ENCODE data around the gene CAPN12.
"Not testable (repeated sequence)": the region's sequence is repeated elsewhere in the genome, so short reads cannot be mapped to it uniquely, and the experiment has no call there.

CAPN12 gene, protein sequence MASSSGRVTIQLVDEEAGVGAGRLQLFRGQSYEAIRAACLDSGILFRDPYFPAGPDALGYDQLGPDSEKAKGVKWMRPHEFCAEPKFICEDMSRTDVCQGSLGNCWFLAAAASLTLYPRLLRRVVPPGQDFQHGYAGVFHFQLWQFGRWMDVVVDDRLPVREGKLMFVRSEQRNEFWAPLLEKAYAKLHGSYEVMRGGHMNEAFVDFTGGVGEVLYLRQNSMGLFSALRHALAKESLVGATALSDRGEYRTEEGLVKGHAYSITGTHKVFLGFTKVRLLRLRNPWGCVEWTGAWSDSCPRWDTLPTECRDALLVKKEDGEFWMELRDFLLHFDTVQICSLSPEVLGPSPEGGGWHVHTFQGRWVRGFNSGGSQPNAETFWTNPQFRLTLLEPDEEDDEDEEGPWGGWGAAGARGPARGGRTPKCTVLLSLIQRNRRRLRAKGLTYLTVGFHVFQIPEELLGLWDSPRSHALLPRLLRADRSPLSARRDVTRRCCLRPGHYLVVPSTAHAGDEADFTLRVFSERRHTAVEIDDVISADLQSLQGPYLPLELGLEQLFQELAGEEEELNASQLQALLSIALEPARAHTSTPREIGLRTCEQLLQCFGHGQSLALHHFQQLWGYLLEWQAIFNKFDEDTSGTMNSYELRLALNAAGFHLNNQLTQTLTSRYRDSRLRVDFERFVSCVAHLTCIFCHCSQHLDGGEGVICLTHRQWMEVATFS

GRCh38 chr19:38744298-38744681, at the start of gene CAPN12:
CAPN12 (minus strand) TSS chr19:38744474; CDS start chr19:38744165, 309 bp downstream.
- Histone ChIP-seq H3K9me3 (ENCODE audit: low read length) (no peaks in the 10 kb centered on the region), H3K27me3 (ENCODE audit: control insufficient read depth in 1 of 2, insufficient read depth in 2 of 2, low read length in 2 of 2) (no peaks in the 10 kb centered on the region), H3K27ac (ENCODE audit: low read depth, low read length) (no peak within 1 kb of the TSS), H3K9ac (ENCODE audit: low read length) (no peak within 1 kb of the TSS), H3K4me3 (ENCODE audit: low read depth in 1 of 2, low read length in 2 of 2) (no peak within 1 kb of the TSS), H3K4me1 (ENCODE audit: insufficient read depth, low read length) (no peaks in the 10 kb centered on the region), H3K36me3 (ENCODE audit: insufficient read depth, low read length) (no peaks in the 10 kb centered on the region)

DNA sequence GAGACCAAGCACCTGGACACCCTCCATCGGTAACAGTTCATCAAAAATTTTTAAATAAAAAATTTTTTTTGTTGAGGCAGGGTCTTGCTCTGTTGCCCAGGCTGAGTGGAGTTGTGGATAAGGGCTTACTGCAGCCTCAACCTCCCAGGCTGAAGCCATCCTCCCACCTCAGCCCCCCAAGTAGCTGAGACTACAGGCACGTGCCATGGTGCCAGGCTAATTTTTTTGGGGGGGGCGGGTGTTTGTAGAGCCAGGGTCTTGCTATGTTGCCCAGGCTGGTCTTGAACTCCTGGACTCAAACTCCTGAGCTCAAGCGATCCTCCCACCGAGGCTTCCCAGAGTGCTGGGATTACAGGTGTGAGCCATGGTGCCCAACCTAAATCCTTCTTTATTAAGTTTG, 49.4 kb upstream of the CAPN12 start:
- H3K4me1 ChIP-seq (ENCODE audit: insufficient read depth, low read length), result no peaks in the 10 kb centered on the region
- no peaks in the 10 kb centered on the region for H3K36me3 ChIP-seq (ENCODE audit: insufficient read depth, low read length)
- H3K9ac ChIP-seq (ENCODE audit: low read length), result no peak overlapping the region
- H3K9me3 ChIP-seq (ENCODE audit: low read length), result no peaks in the 10 kb centered on the region
- no peak overlapping the region for H3K4me3 ChIP-seq (ENCODE audit: low read depth in 1 of 2, low read length in 2 of 2)
- H3K27ac ChIP-seq (ENCODE audit: low read depth, low read length), result no peak overlapping the region
- H3K27me3 ChIP-seq (ENCODE audit: control insufficient read depth in 1 of 2, insufficient read depth in 2 of 2, low read length in 2 of 2), result no peaks in the 10 kb centered on the region

DNA sequence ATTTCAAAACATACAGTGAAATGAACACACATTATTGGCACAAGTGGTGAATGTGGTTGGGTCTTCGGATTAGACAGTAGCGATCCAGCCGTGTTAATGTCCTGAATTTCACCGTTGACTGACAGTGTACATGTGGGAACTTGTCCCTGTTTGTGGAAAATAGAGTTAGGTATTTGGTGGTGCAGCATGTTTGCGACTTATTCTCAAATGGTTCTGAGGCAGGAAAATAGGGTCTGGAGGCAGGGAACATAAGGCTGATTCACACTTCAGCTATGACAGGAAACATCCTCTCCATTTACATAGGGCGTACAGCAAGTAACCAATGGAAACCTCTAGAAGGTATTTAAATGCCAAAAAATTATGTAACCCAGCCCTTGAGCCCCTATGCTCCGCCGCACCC, 48.9 kb upstream of the CAPN12 start:
- Histone ChIP-seq H3K4me1 (ENCODE audit: insufficient read depth, low read length) (no peaks in the 10 kb centered on the region), H3K9me3 (ENCODE audit: low read length) (no peaks in the 10 kb centered on the region), H3K4me3 (ENCODE audit: low read depth in 1 of 2, low read length in 2 of 2) (no peak overlapping the region), H3K27ac (ENCODE audit: low read depth, low read length) (no peak overlapping the region), H3K9ac (ENCODE audit: low read length) (no peak overlapping the region), H3K36me3 (ENCODE audit: insufficient read depth, low read length) (no peaks in the 10 kb centered on the region), H3K27me3 (ENCODE audit: control insufficient read depth in 1 of 2, insufficient read depth in 2 of 2, low read length in 2 of 2) (no peaks in the 10 kb centered on the region)

- Histone ChIP-seq H3K4me3 (ENCODE audit: low read depth in 1 of 2, low read length in 2 of 2) (no peak overlapping the region), H3K27me3 (ENCODE audit: control insufficient read depth in 1 of 2, insufficient read depth in 2 of 2, low read length in 2 of 2) (no peaks in the 10 kb centered on the region), H3K36me3 (ENCODE audit: insufficient read depth, low read length) (no peaks in the 10 kb centered on the region), H3K27ac (ENCODE audit: low read depth, low read length) (no peak overlapping the region), H3K9me3 (ENCODE audit: low read length) (no peaks in the 10 kb centered on the region), H3K4me1 (ENCODE audit: insufficient read depth, low read length) (no peaks in the 10 kb centered on the region), H3K9ac (ENCODE audit: low read length) (no peak overlapping the region)
Observed at GRCh38 chr19:38792250-38793111, 48.2 kb upstream of the CAPN12 start.

DNA sequence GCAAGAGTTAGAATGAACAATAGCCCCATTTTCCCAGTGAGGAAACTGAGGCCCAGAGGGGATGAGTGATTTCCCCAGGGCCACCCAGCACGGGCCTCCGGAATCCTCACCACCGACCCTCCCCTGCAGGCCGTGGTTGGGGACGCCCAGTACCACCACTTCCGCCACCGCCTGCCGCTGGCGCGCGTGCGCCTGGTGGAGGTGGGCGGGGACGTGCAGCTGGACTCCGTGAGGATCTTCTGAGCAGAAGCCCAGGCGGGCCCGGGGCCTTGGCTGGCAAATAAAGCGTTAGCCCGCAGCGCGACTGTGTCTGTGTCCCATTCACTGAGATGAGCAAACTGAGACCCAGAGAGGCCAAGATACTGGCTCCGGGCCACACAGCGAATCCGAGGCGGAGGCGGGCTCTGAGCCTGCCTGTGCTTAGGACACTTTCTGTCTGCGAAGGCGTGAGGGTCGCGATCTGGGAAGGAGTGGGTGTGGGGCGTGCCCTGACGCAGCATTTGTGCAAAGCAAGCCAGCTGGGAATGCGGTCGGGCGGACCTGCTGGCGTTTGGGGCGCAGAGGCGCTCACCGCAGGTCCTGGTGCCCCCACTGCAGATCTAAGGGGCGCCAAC, 47.3 kb upstream of the CAPN12 start:
- H3K36me3 ChIP-seq (ENCODE audit: insufficient read depth, low read length); H3K4me3 ChIP-seq (ENCODE audit: low read depth in 1 of 2, low read length in 2 of 2); H3K4me1 ChIP-seq (ENCODE audit: insufficient read depth, low read length); H3K27me3 ChIP-seq (ENCODE audit: control insufficient read depth in 1 of 2, insufficient read depth in 2 of 2, low read length in 2 of 2); H3K9me3 ChIP-seq (ENCODE audit: low read length); H3K27ac ChIP-seq (ENCODE audit: low read depth, low read length); H3K9ac ChIP-seq (ENCODE audit: low read length): not testable (repeated sequence)

DNA sequence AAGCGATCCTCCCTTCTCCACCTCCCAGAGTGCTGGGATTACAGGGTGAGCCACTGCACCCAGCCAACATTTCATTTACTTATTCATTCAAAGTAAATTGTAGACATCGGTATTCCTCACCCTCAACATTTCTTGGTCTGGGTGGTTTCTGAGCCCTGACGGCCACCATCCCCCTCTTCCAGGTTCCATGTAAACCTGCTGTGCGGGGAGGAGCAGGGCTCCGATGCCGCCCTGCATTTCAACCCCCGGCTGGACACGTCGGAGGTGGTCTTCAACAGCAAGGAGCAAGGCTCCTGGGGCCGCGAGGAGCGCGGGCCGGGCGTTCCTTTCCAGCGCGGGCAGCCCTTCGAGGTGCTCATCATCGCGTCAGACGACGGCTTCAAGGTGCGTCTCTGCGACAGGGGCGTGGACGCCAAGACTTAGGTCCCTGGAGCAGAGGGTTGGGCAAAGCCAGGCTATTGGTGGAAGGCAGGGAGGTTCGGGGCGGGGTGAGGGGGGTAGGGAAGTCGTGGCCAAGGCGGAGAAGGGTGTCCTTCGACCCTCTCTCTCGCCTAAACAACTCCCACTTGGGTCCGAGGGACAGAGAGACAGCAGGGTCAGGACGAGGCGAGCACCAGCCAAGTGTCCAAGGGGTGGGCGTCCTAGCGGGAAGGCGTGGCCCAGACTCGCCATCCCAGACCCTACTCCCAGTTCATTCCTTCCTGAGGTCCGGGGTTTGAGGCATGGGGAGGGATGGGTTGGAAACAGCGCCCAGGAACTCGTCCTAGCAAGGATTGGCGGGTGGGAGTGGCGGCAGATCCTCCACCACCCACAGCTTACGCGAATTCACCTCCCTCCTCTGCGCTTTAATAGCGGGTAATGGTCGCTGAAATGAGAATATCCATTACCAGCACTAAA, 46.5 kb upstream of the CAPN12 start:
- H3K9me3 ChIP-seq (ENCODE audit: low read length); H3K4me3 ChIP-seq (ENCODE audit: low read depth in 1 of 2, low read length in 2 of 2); H3K9ac ChIP-seq (ENCODE audit: low read length); H3K27me3 ChIP-seq (ENCODE audit: control insufficient read depth in 1 of 2, insufficient read depth in 2 of 2, low read length in 2 of 2); H3K4me1 ChIP-seq (ENCODE audit: insufficient read depth, low read length); H3K36me3 ChIP-seq (ENCODE audit: insufficient read depth, low read length); H3K27ac ChIP-seq (ENCODE audit: low read depth, low read length): not testable (repeated sequence)

GRCh38 chr19:38788478-38789243, 44.4 kb upstream of the CAPN12 start, which contains the start of gene LGALS7B:
LGALS7B (plus strand) TSS chr19:38789200; CDS start chr19:38789227, 27 bp downstream.
- Histone ChIP-seq H3K4me1 (ENCODE audit: insufficient read depth, low read length) (no peaks in the 10 kb centered on the region), H3K9me3 (ENCODE audit: low read length) (no peaks in the 10 kb centered on the region), H3K27me3 (ENCODE audit: control insufficient read depth in 1 of 2, insufficient read depth in 2 of 2, low read length in 2 of 2) (no peaks in the 10 kb centered on the region), H3K36me3 (ENCODE audit: insufficient read depth, low read length) (no peaks in the 10 kb centered on the region), H3K9ac (ENCODE audit: low read length) (no peak within 1 kb of the TSS), H3K4me3 (ENCODE audit: low read depth in 1 of 2, low read length in 2 of 2) (no peak within 1 kb of the TSS), H3K27ac (ENCODE audit: low read depth, low read length) (no peak within 1 kb of the TSS)

GRCh38 chr19:38786572-38787265, 42.4 kb upstream of the CAPN12 start:
- Histone ChIP-seq H3K9me3 (ENCODE audit: low read length) (no peaks in the 10 kb centered on the region), H3K36me3 (ENCODE audit: insufficient read depth, low read length) (no peaks in the 10 kb centered on the region), H3K4me3 (ENCODE audit: low read depth in 1 of 2, low read length in 2 of 2) (no peak overlapping the region), H3K4me1 (ENCODE audit: insufficient read depth, low read length) (no peaks in the 10 kb centered on the region), H3K27me3 (ENCODE audit: control insufficient read depth in 1 of 2, insufficient read depth in 2 of 2, low read length in 2 of 2) (no peaks in the 10 kb centered on the region), H3K27ac (ENCODE audit: low read depth, low read length) (no peak overlapping the region), H3K9ac (ENCODE audit: low read length) (no peak overlapping the region)

DNA sequence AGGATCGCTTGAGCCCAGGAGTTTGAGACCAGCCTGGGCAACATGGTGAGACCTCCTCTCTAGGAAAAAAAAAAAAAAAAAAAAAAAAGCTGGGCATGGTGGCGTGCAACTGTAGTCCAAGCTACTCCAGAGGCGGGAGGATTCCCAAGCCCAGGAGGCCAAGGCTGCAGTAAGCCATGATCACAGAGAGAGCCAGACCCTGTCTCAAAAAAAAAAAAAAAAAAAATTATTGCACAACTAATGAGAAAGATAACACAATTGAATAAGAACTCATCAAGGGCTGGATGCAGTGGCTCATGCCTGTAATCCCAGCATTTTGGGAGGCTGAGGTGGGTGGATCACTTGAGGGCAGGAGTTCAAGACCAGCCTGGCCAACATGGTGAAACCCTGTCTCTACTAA, 41.8 kb upstream of the CAPN12 start:
- not testable (repeated sequence) for H3K27me3 ChIP-seq (ENCODE audit: control insufficient read depth in 1 of 2, insufficient read depth in 2 of 2, low read length in 2 of 2); H3K4me3 ChIP-seq (ENCODE audit: low read depth in 1 of 2, low read length in 2 of 2); H3K27ac ChIP-seq (ENCODE audit: low read depth, low read length); H3K36me3 ChIP-seq (ENCODE audit: insufficient read depth, low read length); H3K9ac ChIP-seq (ENCODE audit: low read length); H3K9me3 ChIP-seq (ENCODE audit: low read length); H3K4me1 ChIP-seq (ENCODE audit: insufficient read depth, low read length)

All from muscle layer of colon (tissue), 2 donors.